HEK293T (cell line): ENCODE results near the gene SCMH1.

ENCODE experiments used
- BHLHE40 ChIP-seq: fragments of 450-650 bp; IDR thresholded peaks from 2 replicates; pipeline ENCODE4 v1.6.1; 2016; ENCODE audit warnings: mild to moderate bottlenecking, moderate library complexity, borderline replicate concordance
- CTBP1 ChIP-seq: fragments of 450-650 bp; IDR thresholded peaks from 2 replicates; pipeline ENCODE4 v1.6.1; 2016; ENCODE audit warnings: borderline replicate concordance
- FOXK2 ChIP-seq: fragments of 450-650 bp; IDR thresholded peaks from 2 replicates; pipeline ENCODE4 v1.6.1; 2016; ENCODE audit warnings: mild to moderate bottlenecking
- FOXM1 ChIP-seq: fragments of 450-650 bp; IDR thresholded peaks from 2 replicates; pipeline ENCODE4 v1.6.1; 2017; ENCODE audit warnings: mild to moderate bottlenecking, borderline replicate concordance
- NFRKB ChIP-seq: fragments of 450-650 bp; IDR thresholded peaks from 2 replicates; pipeline ENCODE4 v1.6.1; 2016; ENCODE audit warnings: mild to moderate bottlenecking, moderate library complexity
- SP1 ChIP-seq: fragments of 450-650 bp; IDR thresholded peaks from 2 replicates; pipeline ENCODE4 v1.6.1; 2017
- SUZ12 ChIP-seq: fragments of 450-650 bp; IDR thresholded peaks from 2 replicates; pipeline ENCODE4 v1.6.1; 2016; ENCODE audit warnings: mild to moderate bottlenecking

GRCh38 chr1:41215623-41216022, 26.5 kb downstream of the SCMH1 start:
- TF ChIP-seq FOXM1: no peak
- TF ChIP-seq NFRKB: no peak
- TF ChIP-seq BHLHE40: no peak
- no peak for TF ChIP-seq SUZ12
- no peak for TF ChIP-seq FOXK2
- no peak for TF ChIP-seq CTBP1
- no peak for TF ChIP-seq SP1
